Measurements from ENCODE around the gene IPMK.

- TF ChIP-seq ZNF274 (IDR thresholded peaks at IDR 0.05; ENCODE audit: borderline replicate concordance, low read depth, low read length) (no peak), NKRF (IDR thresholded peaks at IDR 0.05; ENCODE audit: borderline replicate concordance) (no peak), PTRF (tag; IDR thresholded peaks at IDR 0.05) (no peak), MAFK (IDR thresholded peaks at IDR 0.05; ENCODE audit: low read length) (no peak), POLR2AphosphoS5 (IDR thresholded peaks at IDR 0.05; ENCODE audit: control insufficient read depth, insufficient read depth, low read depth, low read length) (no peak), ZZZ3 (IDR thresholded peaks at IDR 0.05) (no peak), ZFP1 (CRISPR knock-in tag; IDR thresholded peaks at IDR 0.05) (no peak), POLR2A (conservative IDR thresholded peaks at IDR 0.05) (no peak), KLF10 (CRISPR knock-in tag; IDR thresholded peaks at IDR 0.05) (no peak)
These were observed 31.9 kb upstream of the IPMK start for GRCh38 chr10:58299580-58299979.
